ENCODE results near the gene CCRL2.
"Not testable (repeated sequence)": the region's sequence is repeated elsewhere in the genome, so short reads cannot be mapped to it uniquely, and the experiment has no call there.

Gene CCRL2

GRCh38 chr3:46380471-46381221 is 26.4 kb upstream of the CCRL2 start:
- ATAC-seq, result no peak

- ATAC-seq, result no peak
Observed at GRCh38 chr3:46381625-46382024, 25.4 kb upstream of the CCRL2 start.

GRCh38 chr3:46383211-46383950 is 23.7 kb upstream of the CCRL2 start:
- no peak for ATAC-seq

GRCh38 chr3:46383951-46384330 is 23.1 kb upstream of the CCRL2 start:
- ATAC-seq, result no peak

- ATAC-seq, result peak in 1 of 2 donors; percentile 17
Observed at GRCh38 chr3:46386205-46386604, 20.9 kb upstream of the CCRL2 start.

- not testable (repeated sequence) for ATAC-seq
Observed at GRCh38 chr3:46388847-46389246, 18.2 kb upstream of the CCRL2 start.

GRCh38 chr3:46389306-46389705 is 17.8 kb upstream of the CCRL2 start:
- no peak for ATAC-seq

GRCh38 chr3:46391526-46391925 is 15.5 kb upstream of the CCRL2 start:
- not testable (repeated sequence) for ATAC-seq

GRCh38 chr3:46393011-46393410 is 14.0 kb upstream of the CCRL2 start:
- ATAC-seq, result no peak

- no peak for ATAC-seq
Observed at GRCh38 chr3:46393554-46394434, 13.3 kb upstream of the CCRL2 start.

GRCh38 chr3:46395210-46395661 is 11.8 kb upstream of the CCRL2 start:
- ATAC-seq, result no peak

GRCh38 chr3:46395766-46396530 is 11.1 kb upstream of the CCRL2 start:
- peak in 1 of 2 donors; percentile 17 for ATAC-seq

GRCh38 chr3:46397111-46397510 is 9.9 kb upstream of the CCRL2 start:
- no peak for ATAC-seq

GRCh38 chr3:46398186-46398955 is 8.7 kb upstream of the CCRL2 start:
- ATAC-seq, result no peak

- ATAC-seq, result no peak
Observed at GRCh38 chr3:46399098-46399497, 8.0 kb upstream of the CCRL2 start.

GRCh38 chr3:46399557-46399956 is 7.5 kb upstream of the CCRL2 start:
- ATAC-seq, result no peak

- no peak for ATAC-seq
Observed at GRCh38 chr3:46400000-46400734, 6.9 kb upstream of the CCRL2 start.

GRCh38 chr3:46400846-46401245 is 6.2 kb upstream of the CCRL2 start:
- ATAC-seq, result no peak

- no peak for ATAC-seq
Observed at GRCh38 chr3:46401579-46401978, 5.5 kb upstream of the CCRL2 start.

GRCh38 chr3:46402902-46403301 is 4.2 kb upstream of the CCRL2 start:
- not testable (repeated sequence) for ATAC-seq

All from activated CD4-positive, CD25-positive, alpha-beta regulatory T cell treated with anti-CD3 and anti-CD28 coated beads, Interleukin-2, amount 50 U/mL, for 24 hours (primary cell).